Measurements from ENCODE around the gene DOCK7. TPM values are rescaled to one million over a fixed set of nuclear protein-coding genes. Genes with fewer than 3 reads are reported as not detected.

DOCK7 gene
- total and polyA plus RNA-seq, 4 experiments from 2014 or later = 4.3 to 20.8 (median 11.0) TPM

DNA sequence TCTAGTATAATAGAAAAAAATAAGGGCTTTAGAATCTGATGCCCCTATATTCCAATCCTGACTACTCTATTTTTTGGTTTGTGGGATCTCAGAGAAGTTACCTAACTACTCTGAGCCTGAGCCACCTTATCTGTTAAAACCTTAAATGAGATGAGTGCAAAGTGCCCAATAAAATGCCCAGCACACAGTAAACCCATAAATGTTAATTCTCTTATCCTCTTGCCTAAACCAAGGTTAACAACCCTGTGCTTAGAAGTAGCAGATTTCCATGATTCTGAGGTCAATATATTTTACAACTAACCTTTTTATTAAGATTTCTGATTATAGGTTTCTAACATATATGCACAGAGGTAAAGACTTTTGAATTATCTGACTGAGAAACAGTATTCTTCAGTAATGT is 35.8 kb downstream of the DOCK7 start:
- no peak for DNase-seq
- H3K27me3 ChIP-seq (ENCODE audit: insufficient read depth, low read length) = no peaks in the 10 kb centered on the region
- Mint-ChIP-seq H3K27ac (no peak overlapping the region), H3K27me3 (no peaks in the 10 kb centered on the region), H3K4me3 (no peak overlapping the region), H3K36me3 (peaks cover 11 to 28% of the 10 kb centered on the region in 2 donors), H3K9me3 (peaks cover 0 to 6% (median 0%) of the 10 kb centered on the region in 8 donors), H3K4me1 (no peaks in the 10 kb centered on the region)
- H3K4me3 ChIP-seq (ENCODE audit: low read length in 2 of 2) = no peak overlapping the region
- H3K27ac ChIP-seq (ENCODE audit: low read depth, low read length) = no peak overlapping the region
- H3K4me1 ChIP-seq (ENCODE audit: insufficient read depth, low read length) = no peaks in the 10 kb centered on the region
- no peaks in the 10 kb centered on the region for H3K9me3 ChIP-seq (ENCODE audit: control insufficient read depth in 1 of 2, low read length in 2 of 2)
- intact Hi-C loops (cut with micrococcal nuclease) = no loop called here
- ChIA-PET POLR2A (ENCODE audit: partially characterized antibody) (no interaction called here), CTCF (ENCODE audit: partially characterized antibody) (no interaction called here)
- no peaks in the 10 kb centered on the region for H3K36me3 ChIP-seq (ENCODE audit: insufficient read depth, low read length)

DNA sequence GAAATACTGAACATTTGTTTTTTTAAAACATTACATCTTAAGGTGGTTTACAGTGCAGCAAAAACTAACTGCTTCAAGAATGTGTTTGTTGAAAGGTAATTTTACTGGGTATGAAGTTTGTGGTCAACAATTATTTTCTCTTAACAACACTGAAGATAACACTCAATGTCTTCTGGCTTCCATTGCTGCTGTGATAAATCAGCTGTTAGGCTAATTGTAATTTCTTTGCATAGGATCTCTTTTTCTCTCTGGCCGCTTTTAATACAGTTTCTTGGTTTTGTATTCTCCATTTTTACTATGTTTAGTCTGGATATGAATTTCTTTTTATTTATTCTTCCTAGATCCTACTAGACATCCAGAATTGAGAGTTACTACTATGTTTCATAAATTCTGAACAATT is 44.9 kb downstream of the DOCK7 start:
- H3K4me3 Mint-ChIP-seq = no peak overlapping the region
- H3K27ac Mint-ChIP-seq = no peak overlapping the region
- peaks cover 0 to 4% (median 0%) of the 10 kb centered on the region in 8 donors for H3K9me3 Mint-ChIP-seq
- Histone ChIP-seq H3K27ac (ENCODE audit: low read depth, low read length) (no peak overlapping the region), H3K4me1 (ENCODE audit: insufficient read depth, low read length) (no peaks in the 10 kb centered on the region), H3K27me3 (ENCODE audit: insufficient read depth, low read length) (no peaks in the 10 kb centered on the region), H3K36me3 (ENCODE audit: insufficient read depth, low read length) (no peaks in the 10 kb centered on the region), H3K4me3 (ENCODE audit: low read length in 2 of 2) (no peak overlapping the region), H3K9me3 (ENCODE audit: control insufficient read depth in 1 of 2, low read length in 2 of 2) (no peaks in the 10 kb centered on the region)
- ChIA-PET POLR2A (ENCODE audit: partially characterized antibody) (no interaction called here), CTCF (ENCODE audit: partially characterized antibody) (no interaction called here)
- no peaks in the 10 kb centered on the region for H3K4me1 Mint-ChIP-seq
- intact Hi-C loops (cut with micrococcal nuclease) = no loop called here
- no peaks in the 10 kb centered on the region for H3K27me3 Mint-ChIP-seq
- no peak for DNase-seq
- H3K36me3 Mint-ChIP-seq = peaks cover 25 to 32% of the 10 kb centered on the region in 2 donors

GRCh38 chr1:62637392-62638105 is 50.6 kb downstream of the DOCK7 start:
- no peak overlapping the region for H3K27ac Mint-ChIP-seq
- Histone ChIP-seq H3K27me3 (ENCODE audit: insufficient read depth, low read length) (no peaks in the 10 kb centered on the region), H3K4me1 (ENCODE audit: insufficient read depth, low read length) (no peaks in the 10 kb centered on the region), H3K9me3 (ENCODE audit: control insufficient read depth in 1 of 2, low read length in 2 of 2) (no peaks in the 10 kb centered on the region), H3K36me3 (ENCODE audit: insufficient read depth, low read length) (no peaks in the 10 kb centered on the region), H3K4me3 (ENCODE audit: low read length in 2 of 2) (no peak overlapping the region), H3K27ac (ENCODE audit: low read depth, low read length) (no peak overlapping the region)
- peaks cover 21 to 27% of the 10 kb centered on the region in 2 donors for H3K36me3 Mint-ChIP-seq
- POLR2A ChIA-PET (ENCODE audit: partially characterized antibody) = no interaction called here
- CTCF ChIA-PET (ENCODE audit: partially characterized antibody) = no interaction called here
- no peaks in the 10 kb centered on the region for H3K4me1 Mint-ChIP-seq
- H3K4me3 Mint-ChIP-seq = no peak overlapping the region
- no peaks in the 10 kb centered on the region for H3K27me3 Mint-ChIP-seq
- no peak for DNase-seq
- intact Hi-C loops (cut with micrococcal nuclease) = no loop called here
- H3K9me3 Mint-ChIP-seq = peaks cover 0 to 3% (median 0%) of the 10 kb centered on the region in 8 donors

DNA sequence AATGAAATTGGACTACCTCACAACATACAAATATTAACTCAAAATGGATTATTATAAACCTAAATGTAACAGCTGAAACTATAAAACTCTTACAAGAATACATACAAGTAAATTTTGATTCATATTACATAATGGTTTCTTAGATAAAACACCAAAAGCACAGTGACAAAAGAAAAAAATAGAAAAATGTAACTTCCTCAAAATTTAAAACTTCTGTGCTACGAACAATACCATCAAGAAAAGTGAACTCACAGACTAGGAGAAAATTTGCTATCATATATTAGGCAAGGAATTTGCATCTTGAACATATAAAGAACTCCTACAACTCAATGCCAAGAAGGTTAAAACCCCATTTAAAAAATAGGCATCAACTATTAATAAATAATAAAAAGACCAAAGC is 59.7 kb downstream of the DOCK7 start:
- Mint-ChIP-seq H3K27me3 (no peaks in the 10 kb centered on the region), H3K4me3 (no peak overlapping the region), H3K4me1 (peaks cover 0 to 1% (median 0%) of the 10 kb centered on the region in 4 donors), H3K36me3 (peaks cover 43 to 45% of the 10 kb centered on the region in 2 donors), H3K27ac (no peak overlapping the region), H3K9me3 (peaks cover 0 to 2% (median 0%) of the 10 kb centered on the region in 8 donors)
- no peaks in the 10 kb centered on the region for H3K27me3 ChIP-seq (ENCODE audit: insufficient read depth, low read length)
- POLR2A ChIA-PET (ENCODE audit: partially characterized antibody) = no interaction called here
- H3K27ac ChIP-seq (ENCODE audit: low read depth, low read length) = no peak overlapping the region
- intact Hi-C loops (cut with micrococcal nuclease) = no loop called here
- no peaks in the 10 kb centered on the region for H3K36me3 ChIP-seq (ENCODE audit: insufficient read depth, low read length)
- DNase-seq = no peak
- H3K4me3 ChIP-seq (ENCODE audit: low read length in 2 of 2) = no peak overlapping the region
- no peaks in the 10 kb centered on the region for H3K4me1 ChIP-seq (ENCODE audit: insufficient read depth, low read length)
- H3K9me3 ChIP-seq (ENCODE audit: control insufficient read depth in 1 of 2, low read length in 2 of 2) = no peaks in the 10 kb centered on the region
- CTCF ChIA-PET (ENCODE audit: partially characterized antibody) = no interaction called here

GRCh38 chr1:62625415-62625814 is 62.8 kb downstream of the DOCK7 start:
- H3K9me3 ChIP-seq (ENCODE audit: control insufficient read depth in 1 of 2, low read length in 2 of 2) = no peaks in the 10 kb centered on the region
- peaks cover 0 to 1% (median 0%) of the 10 kb centered on the region in 4 donors for H3K4me1 Mint-ChIP-seq
- H3K4me3 ChIP-seq (ENCODE audit: low read length in 2 of 2) = no peak overlapping the region
- H3K27me3 Mint-ChIP-seq = no peaks in the 10 kb centered on the region
- H3K9me3 Mint-ChIP-seq = no peaks in the 10 kb centered on the region
- H3K4me1 ChIP-seq (ENCODE audit: insufficient read depth, low read length) = no peaks in the 10 kb centered on the region
- no peaks in the 10 kb centered on the region for H3K27me3 ChIP-seq (ENCODE audit: insufficient read depth, low read length)
- H3K27ac Mint-ChIP-seq = no peak overlapping the region
- H3K36me3 ChIP-seq (ENCODE audit: insufficient read depth, low read length) = no peaks in the 10 kb centered on the region
- intact Hi-C loops (cut with micrococcal nuclease) = no loop called here
- H3K36me3 Mint-ChIP-seq = peaks cover 19 to 26% of the 10 kb centered on the region in 2 donors
- DNase-seq = no peak
- no peak overlapping the region for H3K27ac ChIP-seq (ENCODE audit: low read depth, low read length)
- no peak overlapping the region for H3K4me3 Mint-ChIP-seq
- ChIA-PET POLR2A (ENCODE audit: partially characterized antibody) (no interaction called here), CTCF (ENCODE audit: partially characterized antibody) (no interaction called here)

- no peaks in the 10 kb centered on the region for H3K9me3 Mint-ChIP-seq
- H3K27ac ChIP-seq (ENCODE audit: low read depth, low read length) = no peak overlapping the region
- intact Hi-C loops (cut with micrococcal nuclease) = no loop called here
- no peak overlapping the region for H3K4me3 Mint-ChIP-seq
- H3K4me1 ChIP-seq (ENCODE audit: insufficient read depth, low read length) = no peaks in the 10 kb centered on the region
- no peaks in the 10 kb centered on the region for H3K9me3 ChIP-seq (ENCODE audit: control insufficient read depth in 1 of 2, low read length in 2 of 2)
- no peaks in the 10 kb centered on the region for H3K27me3 ChIP-seq (ENCODE audit: insufficient read depth, low read length)
- ChIA-PET POLR2A (ENCODE audit: partially characterized antibody) (no interaction called here), CTCF (ENCODE audit: partially characterized antibody) (no interaction called here)
- no peaks in the 10 kb centered on the region for H3K36me3 ChIP-seq (ENCODE audit: insufficient read depth, low read length)
- H3K4me3 ChIP-seq (ENCODE audit: low read length in 2 of 2) = no peak overlapping the region
- H3K27me3 Mint-ChIP-seq = no peaks in the 10 kb centered on the region
- peaks cover 26 to 30% of the 10 kb centered on the region in 2 donors for H3K36me3 Mint-ChIP-seq
- H3K4me1 Mint-ChIP-seq = peaks cover 0 to 1% (median 0%) of the 10 kb centered on the region in 4 donors
- no peak for DNase-seq
- H3K27ac Mint-ChIP-seq = no peak overlapping the region
These were observed 66.3 kb downstream of the DOCK7 start for GRCh38 chr1:62621907-62622306.

GRCh38 chr1:62613890-62614289 is 74.3 kb downstream of the DOCK7 start:
- Histone ChIP-seq H3K27ac (ENCODE audit: low read depth, low read length) (no peak overlapping the region), H3K36me3 (ENCODE audit: insufficient read depth, low read length) (no peaks in the 10 kb centered on the region), H3K4me3 (ENCODE audit: low read length in 2 of 2) (no peak overlapping the region), H3K27me3 (ENCODE audit: insufficient read depth, low read length) (no peaks in the 10 kb centered on the region), H3K9me3 (ENCODE audit: control insufficient read depth in 1 of 2, low read length in 2 of 2) (no peaks in the 10 kb centered on the region), H3K4me1 (ENCODE audit: insufficient read depth, low read length) (no peaks in the 10 kb centered on the region)
- Mint-ChIP-seq H3K27me3 (no peaks in the 10 kb centered on the region), H3K4me1 (no peaks in the 10 kb centered on the region), H3K9me3 (no peaks in the 10 kb centered on the region), H3K27ac (no peak overlapping the region), H3K36me3 (peaks cover 22 to 26% of the 10 kb centered on the region in 2 donors), H3K4me3 (no peak overlapping the region)
- no peak for DNase-seq
- intact Hi-C loops (cut with micrococcal nuclease) = no loop called here
- ChIA-PET POLR2A (ENCODE audit: partially characterized antibody) (no interaction called here), CTCF (ENCODE audit: partially characterized antibody) (interaction anchor here (1.0 kb wide), 1 partner anchor 133 kb away, joined by 3 read pairs; no protein-coding TSS in a partner anchor)

All from CD4-positive, alpha-beta memory T cell (primary cell).